Limb (tissue), 2 donors: ENCODE data around the gene NOL9.

Experiments used
- DNase-seq, 2 donors: peaks; one replicate each; pipeline ENCODE4 v3.0.0-alpha.2; 2016; ENCODE audit errors: extremely low spot score in 2 of 2

Gene NOL9

DNA sequence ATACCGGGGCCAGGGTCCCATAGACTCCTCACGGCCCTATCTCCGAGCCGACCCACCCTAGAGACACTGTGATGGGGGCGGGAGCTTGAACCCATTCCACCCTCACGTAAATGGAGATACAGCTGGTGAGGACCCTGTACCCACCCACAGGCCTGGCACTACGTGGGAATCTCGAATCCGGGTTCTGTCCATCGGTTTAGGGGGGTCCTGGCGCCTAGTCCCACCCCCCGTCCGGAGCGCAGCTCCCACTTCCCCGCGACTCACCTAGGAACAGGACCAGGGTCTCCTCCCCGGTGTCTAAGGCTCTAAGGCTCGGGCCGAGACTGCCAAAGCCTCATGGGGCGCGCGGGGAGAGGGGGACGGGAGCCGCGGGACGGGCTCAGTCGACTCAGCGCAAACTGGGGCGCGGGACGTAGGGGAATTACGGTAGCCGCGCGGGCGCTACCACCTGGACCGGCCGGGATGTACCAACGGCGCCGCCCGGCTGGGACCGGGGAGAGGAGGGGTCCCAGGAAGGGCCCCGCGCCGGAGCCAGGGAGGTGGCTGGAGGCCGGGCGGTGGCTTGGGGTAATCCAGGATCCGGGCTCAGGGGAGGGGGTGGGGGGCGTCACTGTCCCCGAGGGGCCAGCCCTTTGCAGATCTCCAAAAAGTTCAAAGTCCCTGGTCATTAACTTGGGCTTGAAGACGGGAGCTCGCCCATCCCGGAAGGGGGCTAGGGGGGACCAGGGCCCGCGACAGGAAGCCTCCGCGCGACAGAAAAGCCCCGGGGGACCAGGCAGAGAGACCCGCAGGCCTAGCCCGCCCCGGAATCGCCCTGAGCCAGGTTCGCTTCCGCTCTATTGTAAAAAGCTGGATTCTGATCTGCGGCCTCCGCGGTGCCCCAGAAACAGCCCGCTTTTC, 63.9 kb downstream of the NOL9 start:
- peak in 1 of 2 donors; percentile 81 for DNase-seq

DNA sequence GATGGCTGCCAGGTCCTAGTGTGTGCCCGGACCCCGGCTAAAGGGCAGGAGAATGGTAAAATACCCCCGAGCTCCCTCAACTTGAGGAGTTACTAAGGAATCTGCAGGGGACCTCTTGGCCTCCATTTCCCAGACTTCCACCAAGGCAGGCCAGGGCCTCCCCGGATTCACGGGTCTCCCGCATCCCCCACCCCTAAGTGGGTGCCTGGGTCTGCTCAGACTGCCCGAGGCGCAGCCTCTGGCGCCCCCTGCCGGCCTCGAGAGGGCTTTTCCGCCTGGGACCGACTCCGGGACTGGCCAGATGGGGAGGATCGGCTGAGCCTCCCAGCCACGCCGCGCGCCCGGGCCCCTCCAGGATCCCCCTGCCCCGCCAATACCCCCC, 64.5 kb downstream of the NOL9 start:
- DNase-seq = peak; percentile 54 to 86

DNA sequence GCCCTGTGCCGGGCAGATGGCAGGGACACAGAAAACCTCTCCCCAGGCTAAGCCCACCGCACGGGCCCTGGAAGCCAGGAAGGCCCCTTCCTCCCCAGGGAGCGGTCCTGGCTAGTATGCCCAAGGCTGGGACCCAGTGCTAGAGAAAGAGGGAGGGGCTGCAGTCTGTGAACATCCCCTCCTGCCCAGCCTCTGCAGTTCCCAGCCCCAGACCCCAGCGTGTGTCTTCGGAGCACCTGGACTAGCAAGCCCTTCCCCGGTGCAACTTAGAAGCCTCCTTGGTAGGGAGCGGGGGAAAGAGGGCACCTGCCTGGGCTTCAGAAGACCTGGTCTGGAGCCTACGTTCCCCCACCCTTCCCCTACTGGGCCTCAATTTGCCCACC, 64.9 kb downstream of the NOL9 start:
- no peak for DNase-seq

DNA sequence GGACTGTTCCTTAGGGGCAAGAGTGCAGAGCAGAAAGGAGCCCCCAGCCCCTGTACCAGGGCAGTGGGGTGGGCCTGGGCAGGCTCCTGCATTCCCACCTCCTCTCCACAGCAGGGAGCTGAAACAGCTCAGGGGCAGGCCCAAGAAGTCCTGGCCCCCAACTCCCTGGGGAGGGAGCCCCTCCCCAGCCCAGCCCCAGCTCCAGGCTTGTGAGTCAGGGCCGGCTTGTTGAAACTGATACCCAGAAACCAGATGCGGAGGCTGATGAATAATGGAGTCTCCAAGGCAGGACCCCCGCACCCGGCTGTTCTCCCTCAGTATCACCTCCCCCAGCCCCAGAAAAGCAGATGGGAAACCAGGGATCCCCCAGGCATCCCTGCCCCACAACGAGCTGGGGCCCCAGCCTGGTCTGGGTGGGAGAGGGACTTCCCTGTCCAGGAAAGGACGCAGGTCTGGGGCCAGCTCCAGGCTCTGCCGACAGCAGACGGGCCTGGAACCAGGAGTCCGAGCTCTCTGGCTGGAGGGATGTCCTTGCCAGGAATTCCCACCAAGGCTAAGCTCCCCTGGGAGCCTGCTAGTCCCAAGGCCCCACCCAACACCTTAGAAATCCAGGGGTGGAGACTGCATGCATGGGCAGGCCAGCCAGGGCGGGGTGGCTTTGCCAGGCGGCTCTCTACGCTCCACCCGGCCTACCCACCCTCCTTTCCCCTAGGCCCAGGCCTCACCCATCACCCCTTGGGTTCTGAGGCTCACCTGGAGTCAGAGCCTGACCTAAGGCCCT, 65.5 kb downstream of the NOL9 start:
- no peak for DNase-seq

DNA sequence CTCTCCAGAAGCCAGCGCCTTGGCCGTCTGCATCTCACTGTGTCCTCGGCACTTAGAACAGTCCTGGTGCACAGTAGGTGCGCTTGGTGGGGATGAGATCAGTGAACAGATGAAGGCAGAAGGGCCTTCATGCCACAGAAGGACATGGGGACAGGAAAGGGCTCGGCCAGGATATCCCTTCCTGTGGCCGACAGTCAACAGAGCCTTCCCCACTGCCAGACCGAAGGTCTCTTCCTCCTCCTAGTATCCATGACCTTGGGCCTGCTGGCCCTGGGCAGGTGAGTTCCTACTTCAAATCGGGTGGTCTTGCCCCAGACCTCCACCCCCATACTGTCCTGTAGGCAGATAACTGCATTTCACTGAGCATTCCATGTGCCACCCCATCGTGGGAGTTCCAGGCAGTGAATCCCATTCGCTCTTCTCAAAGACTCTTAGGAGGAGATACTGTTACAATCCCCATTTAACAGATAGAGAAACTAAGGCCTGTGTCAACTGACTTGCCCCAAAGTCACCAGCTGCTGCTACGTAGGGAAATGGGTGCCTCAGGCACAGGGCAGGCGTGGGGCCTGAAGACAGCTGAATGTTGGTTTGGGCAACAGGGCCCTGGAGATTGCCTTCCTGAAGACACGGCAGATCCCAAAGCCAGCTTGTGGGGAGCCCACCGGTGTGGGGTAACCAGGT, 66.4 kb downstream of the NOL9 start:
- DNase-seq = no peak

DNA sequence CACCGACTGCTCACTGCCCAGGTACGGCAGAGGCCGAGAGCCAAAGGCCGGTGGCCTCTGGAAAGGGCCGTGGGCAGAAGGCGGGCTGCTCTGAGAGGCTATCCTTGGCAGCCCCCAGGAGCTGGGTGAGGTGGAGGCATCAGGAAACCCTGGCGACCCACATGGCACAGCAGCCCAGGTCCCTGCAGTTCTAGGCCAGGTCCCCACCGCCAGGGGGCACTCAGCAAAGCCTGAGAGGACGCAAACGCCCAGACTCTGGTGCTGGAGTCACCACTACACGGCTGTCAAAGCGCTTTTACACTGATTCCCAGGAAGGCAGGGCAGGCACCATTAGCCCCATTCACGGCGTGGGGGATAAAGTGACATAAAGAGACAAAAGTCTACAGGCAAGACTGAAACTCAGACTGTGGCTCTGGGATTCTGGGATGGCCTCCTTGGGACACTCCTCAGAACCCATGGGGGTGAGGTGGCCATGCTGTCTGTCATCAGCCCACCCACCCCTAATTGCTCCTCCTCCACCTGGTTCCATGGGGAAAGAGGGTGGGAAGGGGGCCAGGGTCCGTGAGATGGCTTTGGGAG, 67.8 kb downstream of the NOL9 start:
- DNase-seq = peak; percentile 77 to 91

DNA sequence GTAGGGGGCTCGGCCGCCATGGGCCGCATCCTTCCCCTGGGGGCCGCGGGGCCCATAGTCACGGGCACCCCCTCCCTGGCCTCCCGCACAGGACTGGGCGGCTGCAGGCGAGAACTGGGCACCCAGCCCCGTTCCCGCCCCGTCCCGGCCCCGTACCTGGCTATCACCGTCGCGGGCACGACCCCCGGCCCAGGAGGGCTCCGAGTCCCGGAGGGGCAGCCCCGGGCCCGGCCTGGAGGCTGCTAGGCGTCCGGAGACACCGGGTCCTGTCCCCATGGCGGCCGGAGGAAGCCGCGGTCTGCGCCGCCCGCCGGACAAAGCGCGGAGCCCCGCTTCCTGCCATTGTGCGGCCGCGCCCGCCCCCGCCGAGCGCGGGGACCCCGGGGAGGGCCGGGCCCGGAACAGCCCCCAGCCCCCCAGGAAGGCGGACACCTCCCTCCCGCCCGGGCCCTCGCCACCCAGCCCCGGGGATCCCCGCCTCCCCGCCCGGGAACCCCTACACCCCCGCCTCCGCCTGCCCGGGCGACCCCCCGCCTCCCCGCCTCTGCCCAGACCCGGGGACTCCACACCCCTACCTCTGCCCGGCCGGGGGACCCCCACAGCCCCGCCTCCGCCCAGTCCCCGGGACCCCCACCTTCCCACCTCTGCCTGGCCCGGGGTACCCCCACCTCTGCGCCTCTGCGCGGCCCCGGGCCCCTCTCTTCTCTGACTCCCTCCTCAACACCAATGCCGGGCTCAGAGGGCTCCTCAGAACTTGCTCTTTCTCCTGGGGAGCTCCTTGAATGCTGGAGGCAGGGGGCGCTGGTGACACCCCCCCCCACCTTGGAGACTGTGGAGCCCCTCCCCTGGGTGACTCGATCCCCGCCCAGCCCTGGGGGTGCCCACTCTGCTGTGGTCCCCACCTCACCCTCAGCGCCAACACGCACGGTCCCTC, 68.9 kb downstream of the NOL9 start:
- DNase-seq = peak in 1 of 2 donors; percentile 65

DNA sequence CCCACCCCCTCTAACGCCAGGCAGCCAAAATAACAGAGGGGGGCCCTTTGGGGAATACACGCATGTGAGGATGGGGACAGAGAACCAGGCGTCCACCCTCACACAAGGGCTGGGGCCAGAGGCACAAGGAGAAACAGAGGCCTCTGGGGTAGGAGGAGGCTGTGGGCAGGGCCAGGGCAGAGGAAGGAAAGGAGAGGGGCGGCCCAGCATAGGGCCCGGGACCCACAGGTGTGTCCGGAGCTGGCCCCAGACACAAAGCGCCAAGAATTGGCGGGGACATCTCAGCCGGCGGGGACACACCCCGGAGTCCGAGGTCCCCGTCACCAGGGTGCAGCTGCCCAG, 69.5 kb downstream of the NOL9 start:
- DNase-seq = no peak

DNA sequence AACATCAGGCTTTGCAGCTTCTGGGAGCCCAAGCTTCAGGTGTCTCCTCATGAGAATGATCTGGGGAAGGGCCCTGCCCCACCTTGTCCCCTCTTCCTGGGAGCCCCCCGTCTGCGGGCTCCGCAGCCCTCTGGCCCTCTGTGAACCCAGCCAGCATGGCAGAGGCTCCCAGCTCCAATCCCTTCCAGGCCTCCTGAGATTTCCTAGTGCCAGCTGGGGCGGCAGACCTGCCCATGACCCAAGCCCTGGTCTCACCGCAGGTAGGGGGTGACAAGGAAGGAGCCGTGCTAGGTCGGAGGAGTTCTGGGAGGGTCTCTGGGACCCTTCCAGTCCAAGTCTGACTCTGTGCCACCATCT, 70.6 kb downstream of the NOL9 start:
- no peak for DNase-seq

DNA sequence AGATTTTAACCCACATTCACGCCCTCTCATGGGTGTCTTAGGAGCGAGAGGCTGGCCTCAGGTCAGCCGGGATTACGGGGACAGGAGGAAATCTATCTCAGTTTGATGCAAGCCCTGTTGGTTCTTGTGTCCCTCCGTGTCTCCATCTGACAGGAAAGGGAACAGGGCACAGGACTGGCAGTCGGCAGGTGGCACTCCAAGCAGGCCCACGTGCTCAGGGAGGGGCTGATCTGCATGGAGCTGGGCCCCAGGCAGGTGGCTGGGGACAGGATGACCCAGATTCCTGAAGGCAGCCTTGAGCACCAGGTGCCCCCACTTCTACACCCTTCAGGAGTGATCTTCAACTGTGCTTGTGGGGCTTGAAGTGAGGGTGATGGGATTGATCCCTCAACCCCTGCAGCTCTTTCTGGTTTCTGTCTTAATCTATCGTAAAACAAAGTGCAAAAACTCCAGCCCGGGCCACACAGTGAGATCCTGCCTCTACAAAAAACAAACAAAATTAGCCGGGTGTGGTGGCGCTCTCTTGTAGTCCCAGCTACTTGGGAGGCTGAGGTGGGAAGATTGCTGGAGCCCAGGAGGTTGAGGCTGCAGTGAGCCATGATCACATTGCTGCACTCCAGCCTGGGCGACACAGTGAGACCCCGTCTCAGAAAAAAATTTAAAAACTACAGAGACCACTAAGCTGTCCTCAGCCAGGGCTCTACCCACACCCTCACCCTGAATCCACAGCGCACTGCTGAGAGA, 71.1 kb downstream of the NOL9 start:
- DNase-seq = no peak

DNA sequence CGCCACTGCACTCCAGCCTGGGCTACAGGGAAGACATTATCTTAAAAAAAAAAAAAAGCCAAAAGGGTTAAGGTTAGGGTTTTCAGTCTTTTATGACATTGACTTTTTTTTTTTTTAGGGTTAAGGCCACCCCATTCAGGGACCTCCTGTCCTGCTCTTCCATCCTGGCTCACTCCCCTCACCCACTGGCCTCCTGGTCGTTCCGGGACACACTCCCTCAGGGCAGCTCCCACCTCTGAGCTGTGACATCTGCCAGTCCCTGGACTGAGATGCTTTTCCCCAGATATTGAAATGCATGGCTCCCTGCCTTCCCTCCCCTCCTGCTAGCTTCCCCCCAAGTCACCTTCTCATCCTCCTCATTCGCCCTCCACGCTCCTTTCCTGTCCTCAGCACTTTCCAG, 72.5 kb downstream of the NOL9 start:
- DNase-seq = no peak

DNA sequence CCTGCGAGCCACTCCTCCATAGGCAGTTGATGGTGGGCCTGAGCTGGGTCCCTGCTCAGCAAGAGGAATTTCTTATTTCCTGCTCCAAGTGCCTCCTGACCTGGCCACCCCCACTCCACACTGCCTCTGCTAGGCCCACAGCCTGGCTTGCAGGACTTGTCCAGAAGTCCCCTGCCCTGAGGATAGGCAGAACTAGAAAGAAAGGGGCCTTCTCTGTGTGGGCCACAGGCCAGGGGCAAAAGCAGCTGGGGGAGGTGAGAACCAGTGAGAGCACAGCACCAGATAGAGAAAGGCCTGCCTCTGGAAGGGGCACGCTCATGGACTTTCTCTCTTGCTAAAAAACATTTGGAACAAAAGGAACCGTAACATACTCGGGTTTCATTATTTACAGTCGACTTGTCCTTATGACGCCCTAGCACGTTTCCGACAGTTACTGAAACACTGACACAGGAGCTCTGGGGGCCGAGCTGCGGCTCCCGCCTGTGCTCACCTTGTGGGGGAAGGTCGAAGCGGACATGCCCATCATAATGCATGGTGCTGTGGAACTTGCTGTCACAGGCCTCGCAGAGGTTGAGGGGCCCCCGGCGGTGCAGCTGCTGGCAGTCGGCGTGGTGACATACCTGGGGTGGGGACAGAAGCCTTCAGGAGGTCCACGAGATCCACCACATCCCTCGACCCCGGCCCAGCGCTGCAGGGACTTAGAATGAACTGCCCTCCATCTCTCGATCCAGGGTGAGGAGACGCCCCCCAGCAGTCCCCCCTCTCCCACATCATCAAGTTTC, 77.1 kb downstream of the NOL9 start:
- no peak for DNase-seq

DNA sequence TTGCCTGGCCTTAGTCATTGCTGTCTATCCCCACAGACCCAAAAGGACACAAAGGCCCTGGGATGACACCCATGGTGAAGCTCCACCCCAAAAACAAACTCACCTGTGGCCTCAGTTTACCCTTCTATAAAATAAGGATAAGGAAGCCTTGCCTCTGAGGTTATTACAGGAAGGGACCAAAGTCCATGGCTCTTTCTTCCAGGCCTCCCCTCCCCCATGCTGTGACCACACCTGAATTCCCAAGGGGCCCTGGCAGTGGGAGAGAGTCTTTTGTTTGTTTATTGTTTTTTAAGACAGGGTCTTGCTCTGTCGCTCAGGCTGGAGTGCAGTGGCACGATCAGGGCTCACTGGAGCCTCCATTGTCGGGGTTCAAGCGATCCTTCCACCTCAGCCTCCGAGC, 77.8 kb downstream of the NOL9 start:
- no peak for DNase-seq

DNA sequence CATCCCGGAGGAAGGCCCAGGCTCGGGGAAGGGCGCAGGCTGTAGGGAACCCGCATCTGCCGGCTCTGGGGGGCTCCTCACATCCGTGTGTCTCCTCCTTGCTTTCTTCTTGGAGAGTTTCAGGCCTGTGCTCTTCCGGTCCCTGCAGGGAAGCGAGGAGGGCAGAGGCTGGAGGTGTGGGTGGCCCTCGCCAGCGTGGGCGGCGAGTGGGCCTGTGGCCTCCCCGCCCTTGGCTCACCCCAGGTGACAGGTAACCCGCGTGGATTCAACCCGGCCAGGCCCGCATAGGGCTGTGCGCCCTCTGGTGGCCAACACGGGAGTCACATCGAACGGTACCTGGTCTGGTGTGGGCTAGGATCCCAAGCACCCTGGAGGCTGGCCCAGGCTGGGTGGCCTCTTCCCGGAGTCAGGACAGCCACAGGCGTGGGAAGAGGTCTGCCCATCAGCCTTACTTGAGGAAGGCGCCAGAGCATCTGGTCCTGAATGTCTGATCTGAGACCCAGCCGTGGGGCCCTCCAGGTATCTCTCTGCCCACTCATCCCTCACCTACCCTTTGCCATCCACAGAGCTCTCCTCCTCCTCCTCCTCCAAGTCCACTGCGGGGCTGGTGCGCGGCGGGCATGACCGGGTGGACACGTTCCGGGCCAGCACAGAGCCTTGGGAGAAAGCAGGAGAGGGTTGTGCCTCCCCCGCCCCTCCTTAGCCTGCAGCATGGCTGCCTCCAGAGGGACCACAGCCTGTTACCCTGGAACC, 78.8 kb downstream of the NOL9 start:
- DNase-seq = peak in 1 of 2 donors; percentile 76

DNA sequence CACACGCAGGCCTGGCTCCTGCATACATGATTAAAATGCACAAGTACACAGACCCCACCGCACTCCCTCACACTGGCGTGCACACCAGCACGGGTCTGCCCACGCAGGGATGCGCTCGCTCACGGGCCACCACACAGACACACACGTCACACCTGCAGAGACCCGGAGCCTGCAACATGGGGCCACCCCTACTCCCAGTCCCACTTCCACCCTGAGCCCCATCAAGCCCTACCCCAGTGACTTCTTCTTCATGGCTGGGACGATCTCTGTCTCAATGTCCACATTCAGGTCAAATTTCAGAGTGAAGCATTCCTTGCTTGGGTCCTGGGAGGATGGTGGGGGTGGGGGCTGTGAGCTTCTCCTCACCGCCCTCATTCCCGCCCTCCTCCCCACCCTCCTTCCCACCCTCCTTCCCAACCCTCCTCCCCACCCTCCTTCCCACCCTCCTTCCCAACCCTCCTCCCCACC, 79.5 kb downstream of the NOL9 start:
- DNase-seq = no peak

DNA sequence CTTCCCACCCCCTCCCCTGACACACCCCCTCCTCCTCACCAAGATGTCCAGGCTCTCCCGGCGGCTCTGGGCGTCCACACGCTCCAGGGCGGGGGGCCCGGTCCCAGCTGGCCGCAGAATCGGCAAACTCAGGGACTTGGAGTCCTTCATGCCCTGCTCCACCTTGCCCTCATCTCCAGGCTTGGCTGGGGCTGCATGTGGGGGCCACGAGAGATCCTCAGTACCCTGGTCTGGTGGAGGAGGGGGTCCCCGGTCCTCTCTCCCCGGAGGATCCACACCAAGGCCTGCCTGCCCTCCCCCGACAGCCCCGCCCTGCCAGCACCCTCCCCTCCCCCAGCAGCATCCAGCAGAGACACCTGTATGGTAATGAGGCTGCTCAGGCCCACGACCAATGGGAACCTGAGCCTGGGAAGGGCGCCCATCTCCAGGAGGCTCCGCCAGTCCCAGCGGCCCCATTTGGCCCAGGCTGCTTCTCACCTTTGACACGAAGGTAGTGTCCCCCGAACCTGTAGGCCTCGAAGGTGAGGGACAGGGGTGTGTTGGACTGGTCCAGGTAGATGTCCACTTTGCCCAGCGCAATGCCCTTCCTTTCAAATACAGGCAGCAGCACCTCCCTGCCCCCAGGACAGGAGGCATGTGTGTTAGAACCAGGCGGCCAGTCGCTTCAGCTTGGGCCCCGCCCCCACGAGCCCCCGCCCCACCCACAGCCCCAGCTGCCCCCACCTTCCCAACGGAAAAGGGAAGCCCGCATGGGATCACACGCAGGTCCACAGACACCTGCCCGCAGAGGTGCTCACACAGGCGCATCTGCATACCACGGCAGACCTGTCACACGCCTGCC, 80.1 kb downstream of the NOL9 start:
- DNase-seq = no peak

DNA sequence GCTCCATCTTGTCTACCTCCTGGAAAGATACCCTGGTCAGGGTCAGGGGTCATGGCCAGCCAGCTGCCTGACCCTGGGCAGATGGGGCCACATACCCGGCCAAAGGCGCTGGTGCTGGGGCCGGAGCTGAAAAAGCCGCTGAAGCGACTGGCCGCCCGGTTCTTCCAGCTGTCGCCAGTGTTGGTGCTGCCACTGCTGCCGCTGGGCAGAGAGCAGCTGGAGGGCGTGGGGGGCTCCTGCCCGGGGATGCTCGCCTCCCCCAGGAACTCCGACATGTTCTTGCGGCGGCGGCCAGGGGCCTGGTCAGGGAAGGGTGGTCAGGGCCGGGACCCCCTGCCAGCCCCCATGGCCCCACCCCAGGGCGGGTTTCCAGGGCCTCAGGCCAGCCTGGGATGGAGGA, 81.2 kb downstream of the NOL9 start:
- DNase-seq = no peak

DNA sequence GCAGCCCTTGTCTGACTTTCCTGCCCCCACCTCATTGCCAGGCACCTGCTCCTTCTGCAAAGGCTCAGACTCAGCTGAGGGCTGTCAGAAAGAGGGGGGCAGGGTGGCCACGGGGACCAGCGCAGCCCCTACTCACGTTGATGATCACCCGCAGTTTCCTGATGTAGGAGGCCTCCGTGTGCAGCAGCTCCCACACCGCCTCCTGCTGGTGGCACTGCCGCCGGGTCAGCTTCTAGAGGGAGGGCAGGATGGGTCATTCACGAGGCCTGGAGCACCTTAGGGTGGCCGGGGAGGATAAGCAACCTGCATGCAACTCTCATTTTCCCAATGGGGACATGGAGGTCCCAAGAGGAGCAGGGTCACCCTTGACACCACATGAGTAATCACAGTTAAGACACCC, 81.9 kb downstream of the NOL9 start:
- no peak for DNase-seq
